NCI-H187 (cell line): ENCODE data around the gene TENM3.

Experiments used
- DNase-seq, 2 experiments: peaks; one replicate each; lab custom pipeline; 2025; lab: John Stamatoyannopoulos, UW

TENM3 gene

DNA sequence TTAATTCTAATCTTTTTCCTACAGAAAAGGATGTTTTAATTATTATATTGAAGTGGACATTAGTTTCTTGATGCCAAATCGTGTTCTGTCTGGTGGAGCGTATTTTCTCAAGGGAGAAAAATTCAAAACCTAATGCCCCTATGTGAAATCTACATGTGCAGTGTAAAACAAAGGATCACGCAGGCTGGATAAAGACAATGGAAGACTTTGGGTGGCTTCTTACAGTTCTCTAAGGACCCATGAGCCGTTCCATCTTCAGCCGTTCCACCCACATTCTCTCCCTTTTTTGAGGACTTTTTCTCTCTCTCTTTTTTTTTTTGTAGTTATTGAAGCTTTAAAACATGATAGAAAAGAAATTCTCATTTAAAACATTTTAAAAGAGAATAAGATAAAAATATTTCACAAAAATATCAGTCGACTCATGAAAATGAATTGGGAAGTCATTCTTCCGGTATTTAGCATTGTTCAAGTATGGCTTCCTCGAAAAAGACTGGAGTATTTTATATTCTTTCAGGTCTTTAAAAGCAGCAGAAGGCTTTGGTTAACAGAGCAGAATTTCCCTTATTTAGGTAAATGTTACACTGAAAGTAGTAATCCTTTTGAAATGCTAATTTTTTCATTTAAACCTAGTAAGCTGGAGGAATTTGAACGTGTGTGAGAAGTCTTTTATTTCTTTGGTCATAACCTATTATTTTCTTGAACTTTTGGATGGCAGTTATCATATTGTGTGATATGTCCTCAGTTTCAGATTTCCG, 11.0 kb downstream of the TENM3 start:
- no peak for DNase-seq

DNA sequence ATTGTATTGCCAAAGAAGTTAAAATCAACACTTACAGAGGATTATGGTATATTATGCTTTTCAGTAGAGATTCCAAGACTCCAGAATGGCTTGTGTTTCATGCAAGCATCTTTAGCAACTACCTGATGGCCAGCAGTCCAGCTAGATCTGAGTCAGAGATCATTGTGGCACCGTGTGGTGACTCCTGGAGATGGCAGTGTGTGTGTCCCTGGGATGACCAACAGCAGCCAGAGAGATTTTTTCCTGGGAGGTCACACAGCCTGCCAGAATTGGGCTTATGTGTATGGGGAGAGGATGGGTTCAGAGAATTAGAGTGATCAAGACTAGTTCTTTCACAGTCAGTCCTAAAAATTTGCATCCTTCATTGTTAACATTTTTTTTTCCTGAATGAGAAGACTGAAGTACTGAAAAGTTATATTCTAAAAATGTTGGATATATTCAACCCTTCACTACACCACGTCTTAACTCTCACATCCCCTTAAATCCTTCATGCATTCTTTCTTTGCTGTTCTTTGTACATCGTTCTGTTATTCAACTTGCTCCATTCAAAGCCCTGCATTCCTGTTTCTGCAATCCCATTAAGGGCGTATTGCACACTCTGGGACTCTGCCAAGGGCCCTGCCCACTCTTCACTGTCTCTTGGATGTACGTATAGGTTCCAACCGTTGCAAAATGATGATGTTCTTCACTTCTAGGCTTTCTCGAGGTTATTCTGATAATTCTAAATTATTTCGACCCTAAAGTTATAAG, 12.4 kb downstream of the TENM3 start:
- DNase-seq = no peak

DNA sequence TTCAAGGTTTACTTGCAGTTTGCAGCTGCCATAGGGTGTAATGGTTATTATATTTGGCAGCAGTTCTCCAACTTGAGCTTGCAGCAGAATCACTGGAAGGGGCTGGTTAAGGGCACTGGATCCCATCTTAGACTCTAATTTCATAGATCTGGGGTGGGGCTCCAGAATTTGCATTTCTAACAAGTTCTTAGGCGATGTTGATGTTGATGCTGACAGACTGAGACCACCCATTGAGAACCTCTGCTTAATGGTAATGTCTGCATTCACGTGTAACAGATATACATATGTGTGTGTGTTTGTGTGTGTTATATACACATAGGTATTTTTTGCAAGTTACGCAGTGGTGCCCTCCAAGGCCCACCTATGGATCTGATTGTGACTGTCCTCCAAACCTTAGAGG, 13.8 kb downstream of the TENM3 start:
- no peak for DNase-seq

DNA sequence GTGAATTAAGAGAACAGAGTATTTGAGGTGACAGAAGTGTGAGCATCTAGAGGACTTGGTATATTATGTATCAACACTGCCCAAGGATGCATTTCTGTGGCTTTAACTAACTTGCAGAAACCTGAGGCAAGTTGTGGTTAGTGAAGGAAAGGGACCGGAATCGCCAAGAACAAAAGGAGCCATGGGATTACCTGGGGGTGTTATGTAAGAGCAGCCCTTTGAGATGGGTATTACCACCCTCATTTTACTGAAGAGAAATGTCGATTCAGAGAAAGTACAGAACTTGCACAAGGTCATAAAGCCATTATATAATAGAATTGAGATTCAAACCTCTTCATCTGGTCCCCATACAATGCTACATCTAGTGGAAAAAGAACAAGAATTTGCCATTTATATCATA, 14.3 kb downstream of the TENM3 start:
- DNase-seq = no peak

DNA sequence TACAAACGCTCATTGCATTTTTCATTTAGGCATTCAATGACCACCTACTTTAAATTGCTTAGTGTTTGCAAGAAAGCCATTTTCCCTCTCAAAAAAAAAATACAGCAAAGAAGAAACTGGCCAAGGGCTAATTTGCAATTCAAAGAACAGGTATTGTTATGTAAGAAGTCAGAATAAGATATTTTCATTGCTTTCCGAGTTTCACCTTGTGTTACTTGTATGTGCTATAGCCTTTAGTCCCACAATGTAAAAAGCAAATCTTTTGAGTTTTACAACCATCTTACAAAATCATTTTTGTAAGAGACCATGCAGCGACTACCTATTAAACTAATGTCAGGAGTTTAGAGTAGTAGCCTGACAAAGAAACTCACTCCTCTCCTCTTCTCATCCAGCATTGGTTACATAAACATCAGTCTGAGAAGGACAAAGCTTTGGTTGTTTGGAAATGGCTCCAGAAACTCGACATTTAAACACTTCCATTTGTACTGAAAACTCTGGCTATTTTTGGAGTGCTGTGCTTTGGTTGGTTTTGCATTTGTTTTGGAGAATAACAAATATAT, 15.3 kb downstream of the TENM3 start:
- DNase-seq = no peak

DNA sequence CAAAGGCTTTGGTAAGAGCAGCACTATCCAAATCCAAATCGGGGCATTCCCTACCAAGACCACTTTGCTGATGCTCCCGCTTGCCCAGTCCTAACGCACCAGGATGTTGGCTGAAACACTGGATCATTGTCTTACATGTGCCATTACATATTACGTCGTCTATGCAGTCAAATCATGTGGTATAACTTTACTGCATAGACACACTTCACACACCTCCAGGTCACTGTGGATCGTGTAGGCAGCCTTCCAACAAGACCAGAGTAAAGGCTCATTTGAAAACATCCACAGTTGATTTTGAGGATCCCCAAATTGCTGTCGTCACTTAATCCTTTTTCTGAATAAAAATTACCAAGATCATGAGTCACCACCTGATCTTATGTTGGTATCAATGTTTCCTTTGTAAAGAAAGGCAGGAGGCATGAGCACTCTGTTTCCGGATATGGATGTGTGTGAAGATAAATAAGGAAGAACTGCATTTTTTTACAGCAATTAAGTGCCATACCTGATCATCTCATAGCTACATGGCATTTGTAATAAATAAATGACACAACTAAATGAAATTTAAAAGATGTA, 18.5 kb downstream of the TENM3 start:
- no peak for DNase-seq

DNA sequence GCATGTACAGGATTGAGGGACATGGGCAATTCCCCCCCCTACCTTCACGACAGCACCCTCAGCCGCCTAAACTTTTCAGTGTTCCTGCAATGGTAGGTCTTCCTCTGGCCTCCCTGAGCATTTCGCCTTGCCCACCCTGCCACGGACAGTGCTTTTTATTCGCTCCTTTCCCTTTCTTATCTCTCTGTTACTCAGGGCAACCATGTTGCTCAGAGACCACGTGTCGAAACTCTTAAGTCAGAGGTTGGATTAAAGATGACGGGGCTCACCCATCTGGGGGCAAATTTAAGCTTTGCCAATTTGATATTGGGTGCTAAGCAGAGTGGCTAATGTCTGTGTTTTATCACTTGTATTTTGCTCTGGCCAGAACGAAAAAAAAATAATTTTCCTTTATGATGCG, 20.4 kb downstream of the TENM3 start:
- DNase-seq = no peak

DNA sequence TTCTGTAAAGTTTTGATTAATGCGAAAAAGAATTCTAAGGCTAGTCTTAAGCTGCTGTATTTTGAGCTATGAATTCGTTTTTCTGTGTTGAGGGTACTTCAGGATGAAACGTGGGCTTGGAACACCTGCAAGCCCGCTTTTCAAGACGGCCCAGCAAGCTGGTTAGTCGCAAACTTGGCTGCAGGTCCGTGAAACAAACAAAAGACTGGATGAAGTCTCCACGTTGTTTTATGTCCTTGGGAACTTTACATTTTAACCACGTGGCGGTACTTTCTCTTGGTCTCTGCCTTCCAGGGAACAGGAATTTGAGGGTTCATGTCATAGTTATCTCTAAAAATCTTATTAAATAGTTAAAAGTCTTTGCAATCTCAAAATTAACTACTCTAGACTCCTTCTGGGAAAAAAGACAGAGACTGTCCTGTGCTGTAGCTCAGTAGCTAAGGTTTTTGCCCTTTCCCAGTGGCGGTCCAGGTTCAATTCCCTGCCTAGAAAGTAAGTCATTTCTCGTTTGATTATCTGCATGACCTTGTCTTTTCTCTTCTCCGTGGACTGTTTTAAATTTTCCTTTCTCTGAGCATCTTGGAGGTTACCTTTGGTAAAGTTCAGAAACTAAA, 21.0 kb downstream of the TENM3 start:
- DNase-seq = no peak

DNA sequence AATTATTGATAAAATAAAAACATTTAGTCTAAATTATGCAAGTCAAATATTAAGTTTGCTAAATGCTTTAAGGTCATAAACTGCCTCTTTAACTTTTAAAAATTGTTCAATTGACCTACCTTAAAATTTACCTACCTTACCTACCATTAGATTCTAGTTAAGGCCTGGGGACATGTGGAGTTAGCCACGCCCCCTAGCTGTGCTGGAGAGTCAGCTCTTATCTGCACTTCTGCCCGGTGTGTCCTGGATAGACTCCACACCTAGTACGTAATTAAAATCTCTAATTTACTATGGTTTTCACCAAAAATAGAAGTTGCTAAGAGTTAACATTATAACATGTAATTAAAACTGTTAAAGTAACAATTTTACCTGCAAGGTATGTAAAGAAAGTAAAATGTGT, 22.7 kb downstream of the TENM3 start:
- no peak for DNase-seq

DNA sequence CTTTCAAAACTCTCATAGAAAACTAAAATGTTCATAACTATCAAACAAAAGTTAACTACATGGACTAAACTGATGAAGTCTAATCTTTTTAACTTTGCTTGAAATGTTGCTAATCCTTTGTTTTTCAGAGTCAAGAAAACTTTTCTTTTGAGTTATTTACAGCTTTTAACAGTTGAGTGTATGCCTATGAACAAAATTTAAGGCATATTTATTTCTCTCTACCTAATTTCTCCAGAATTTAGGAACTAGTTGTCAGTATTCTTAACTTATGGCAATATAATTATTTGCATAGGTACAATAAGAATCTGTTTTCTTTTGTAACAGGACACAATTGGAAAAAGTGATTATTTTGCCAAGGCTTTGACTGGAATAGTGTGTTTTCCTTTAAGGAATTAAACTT, 23.8 kb downstream of the TENM3 start:
- no peak for DNase-seq

DNA sequence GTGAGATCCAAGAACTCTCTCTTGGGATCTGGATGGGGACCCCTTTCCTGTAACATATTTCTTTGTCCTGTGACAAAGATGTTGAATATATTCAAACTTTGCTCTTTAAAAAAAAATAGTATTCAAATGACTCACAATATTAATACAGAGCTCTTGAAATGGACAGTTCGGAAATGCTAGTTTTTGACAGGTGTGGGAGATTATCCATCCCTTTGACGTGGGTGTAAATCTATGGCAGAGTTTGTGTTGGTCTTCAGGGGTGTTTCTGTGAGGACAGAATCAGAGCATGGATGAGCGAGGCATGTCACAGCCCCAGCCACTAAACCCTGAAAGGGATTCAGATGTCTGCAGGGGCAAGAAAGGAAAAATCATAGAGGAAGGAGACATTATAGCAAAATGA, 25.8 kb downstream of the TENM3 start:
- DNase-seq = no peak

DNA sequence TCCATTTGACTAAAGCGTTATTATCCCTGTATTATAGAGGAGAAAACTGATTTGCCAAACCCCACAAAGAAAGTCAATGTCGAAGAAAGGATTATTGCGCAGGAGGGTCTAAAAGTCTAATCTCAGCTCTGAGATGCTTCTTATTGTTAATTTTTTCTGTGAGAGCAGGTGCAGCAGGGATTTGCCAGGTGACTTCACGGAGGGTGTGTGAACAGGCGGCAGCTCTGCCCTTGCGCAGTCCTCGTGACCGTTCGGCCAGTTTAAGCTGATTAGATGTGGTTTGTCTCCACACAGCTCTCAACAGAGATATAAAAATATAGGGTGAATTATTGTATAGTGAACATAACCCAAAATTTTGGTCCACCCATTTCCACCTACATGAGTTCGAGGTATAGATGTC, 28.5 kb downstream of the TENM3 start:
- no peak for DNase-seq

DNA sequence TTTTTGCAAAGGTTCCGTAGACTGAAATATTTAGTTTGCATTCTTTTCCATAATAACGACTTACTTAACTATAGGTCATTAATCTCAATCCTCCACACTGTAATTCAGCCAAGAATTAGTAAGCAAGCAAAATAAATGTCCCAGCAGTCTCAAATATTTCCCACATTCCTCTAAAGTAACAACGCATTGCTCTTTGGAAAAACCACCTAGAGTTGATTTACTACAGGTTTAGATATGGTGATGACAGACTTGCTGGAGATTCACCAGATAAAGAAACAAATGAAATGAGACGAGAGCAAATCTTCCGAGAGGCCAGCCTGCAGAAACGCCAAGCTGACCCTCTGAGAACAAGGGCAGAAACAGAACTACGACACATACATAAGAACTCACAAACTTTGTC, 28.9 kb downstream of the TENM3 start:
- DNase-seq = no peak

DNA sequence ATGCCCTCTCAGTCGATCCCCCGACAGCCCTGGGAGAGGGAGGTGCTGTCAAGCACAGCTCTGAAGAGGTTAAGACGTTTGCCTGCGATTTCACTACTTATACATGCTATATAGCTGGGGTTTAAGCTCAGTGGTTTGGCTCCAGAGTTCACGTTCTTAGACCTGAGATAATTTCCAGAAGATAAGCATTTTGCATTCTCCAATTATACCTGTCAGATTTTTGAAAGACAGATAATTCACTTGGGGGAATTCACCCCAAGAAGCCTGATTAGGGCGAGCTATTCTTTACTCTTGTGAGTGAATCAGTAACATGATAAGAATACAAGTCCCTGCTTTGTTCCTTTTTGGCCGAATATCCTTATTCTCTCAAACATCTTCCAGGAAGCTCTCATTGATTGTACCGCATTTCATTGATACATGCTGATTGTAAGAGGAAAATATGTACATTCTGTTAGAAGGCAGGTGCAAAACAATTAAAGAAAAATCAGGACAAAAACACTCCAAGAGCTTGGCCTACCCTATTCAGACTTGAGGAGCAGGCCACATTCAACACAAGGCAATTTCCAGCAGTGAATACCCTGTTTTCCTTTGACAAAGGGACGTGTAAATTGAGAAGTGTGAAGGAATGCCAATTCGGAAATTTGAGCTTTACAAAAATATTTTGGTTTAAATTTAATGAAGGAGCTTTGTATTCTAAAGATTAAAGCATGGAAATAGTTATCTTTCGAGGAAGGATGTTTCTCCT, 30.2 kb downstream of the TENM3 start:
- no peak for DNase-seq

DNA sequence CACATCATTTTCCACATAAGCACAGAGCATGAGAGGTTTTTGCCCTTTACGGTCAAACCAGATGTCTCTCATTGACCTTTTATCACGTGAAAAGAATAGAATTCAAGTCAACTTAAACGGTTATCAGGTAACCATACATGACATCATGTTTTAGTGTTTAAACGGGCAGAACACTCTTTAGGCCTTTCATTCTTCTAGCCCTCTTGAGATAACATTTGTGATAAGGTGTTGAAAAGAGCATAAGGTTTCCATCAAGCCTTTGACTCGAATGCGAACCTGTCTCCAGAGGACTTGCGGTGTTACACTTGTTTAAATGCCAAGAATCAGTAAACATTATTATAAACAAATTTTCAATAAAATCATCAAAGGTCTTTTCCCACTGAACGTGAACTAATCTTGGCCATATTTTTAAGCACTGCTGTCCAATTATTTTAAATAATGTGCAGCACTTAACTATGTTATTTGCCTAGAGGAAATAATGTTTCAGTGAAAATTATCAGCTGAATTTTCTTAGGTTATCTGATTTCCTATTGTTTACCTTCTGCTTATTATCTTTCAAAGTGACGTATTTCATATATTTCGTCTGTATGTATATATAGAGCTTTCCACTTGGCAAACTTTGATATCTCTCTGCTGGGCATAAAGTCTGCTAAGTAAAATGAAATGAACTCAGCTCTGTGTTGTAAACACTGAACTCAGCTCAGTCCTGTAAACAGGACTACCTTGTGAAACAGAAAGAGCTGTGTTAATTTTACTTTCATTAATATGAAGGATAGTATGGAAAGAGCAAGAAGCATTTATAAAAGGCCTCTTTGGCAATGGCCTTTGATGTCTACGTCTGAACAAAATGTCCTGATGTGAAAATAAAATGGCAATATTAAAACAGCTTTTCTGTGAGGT, 33.3 kb downstream of the TENM3 start:
- DNase-seq = no peak

DNA sequence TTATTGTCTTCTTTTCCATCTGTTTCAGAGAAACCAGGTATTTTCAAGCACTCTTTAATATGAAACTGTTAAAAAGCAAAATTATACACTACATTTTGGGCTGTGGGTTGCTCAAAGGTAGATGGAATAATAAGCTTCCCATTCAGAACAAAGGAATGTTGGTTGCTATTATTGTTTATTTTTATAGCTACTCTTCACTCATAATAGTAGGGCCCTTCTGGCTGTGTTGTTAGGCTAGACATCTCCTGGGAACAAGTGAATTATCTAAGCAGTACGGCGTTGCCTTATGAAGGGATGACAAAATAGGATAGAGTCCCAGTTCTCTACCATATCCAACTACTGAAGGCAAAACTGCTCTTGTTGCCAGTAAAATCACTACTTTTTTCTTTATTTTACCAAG, 34.2 kb downstream of the TENM3 start:
- DNase-seq = no peak

DNA sequence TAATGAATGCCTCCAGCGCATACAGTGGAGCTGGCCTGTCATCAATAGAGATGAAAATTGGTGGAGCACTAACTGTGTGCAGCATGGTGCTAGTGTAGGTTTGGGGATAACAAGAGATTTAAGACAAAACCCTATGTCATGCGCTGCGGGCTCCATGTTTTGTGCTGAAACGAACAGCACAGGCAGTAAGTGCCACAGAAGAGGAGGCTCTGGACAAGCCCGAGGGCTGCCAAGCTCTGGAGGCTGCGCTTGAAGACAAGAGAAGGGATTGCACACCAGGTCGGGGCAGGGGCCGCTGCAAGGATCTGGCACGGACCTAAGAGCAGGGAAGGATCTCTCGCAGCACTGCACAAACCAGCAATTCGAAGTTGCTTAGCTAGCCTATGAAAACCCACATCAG, 35.5 kb downstream of the TENM3 start:
- DNase-seq = no peak

DNA sequence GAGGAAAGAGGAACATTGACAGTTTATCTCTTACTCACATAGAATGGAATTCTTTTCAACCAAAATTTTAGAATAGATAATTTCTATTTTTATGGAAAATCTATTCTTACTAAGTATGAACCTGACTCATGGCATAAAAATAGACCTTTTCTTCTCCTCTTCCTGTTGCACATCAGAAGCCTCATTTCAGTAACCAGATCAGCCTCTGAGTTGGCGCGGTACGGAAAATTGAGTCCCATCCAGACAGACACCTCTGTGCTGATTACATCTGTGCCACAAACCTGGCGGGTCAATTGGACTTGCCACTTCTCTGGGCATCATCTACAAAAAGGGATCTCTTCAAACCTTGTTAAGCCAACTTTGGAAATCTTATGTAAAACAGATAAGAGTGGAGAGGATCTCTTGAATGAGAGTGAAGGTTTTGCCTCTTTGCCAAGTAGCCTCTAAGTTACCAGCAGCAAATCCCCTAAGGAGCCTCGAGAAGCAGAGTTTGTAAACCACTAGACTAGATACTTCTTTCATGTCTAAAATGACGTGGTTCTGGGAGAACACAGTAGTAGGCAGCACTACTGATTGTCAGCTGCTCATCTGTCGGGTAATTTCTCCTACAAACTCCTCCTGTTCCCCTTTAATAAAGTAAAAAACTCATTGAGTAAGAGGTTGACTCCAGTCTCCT, 37.4 kb downstream of the TENM3 start:
- DNase-seq = no peak

DNA sequence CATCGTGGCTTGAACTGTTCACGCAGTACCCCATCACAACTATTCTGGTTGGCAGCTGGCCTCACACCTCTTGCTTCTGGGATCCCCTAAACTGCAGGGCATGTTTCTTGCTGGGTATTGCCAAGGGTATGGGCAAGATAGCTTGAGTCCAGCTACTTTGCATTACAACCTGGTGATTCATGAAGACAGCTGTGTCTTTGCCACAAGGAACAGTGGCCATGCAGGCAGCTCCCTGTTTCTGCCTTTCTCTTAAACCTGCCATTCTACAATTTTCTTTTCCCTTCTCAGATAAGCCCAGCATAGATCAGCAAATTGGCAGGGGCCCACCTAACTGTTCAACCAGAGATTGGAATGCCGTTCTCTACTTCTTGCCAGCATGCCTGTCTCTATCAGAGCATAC, 42.8 kb downstream of the TENM3 start:
- no peak for DNase-seq

DNA sequence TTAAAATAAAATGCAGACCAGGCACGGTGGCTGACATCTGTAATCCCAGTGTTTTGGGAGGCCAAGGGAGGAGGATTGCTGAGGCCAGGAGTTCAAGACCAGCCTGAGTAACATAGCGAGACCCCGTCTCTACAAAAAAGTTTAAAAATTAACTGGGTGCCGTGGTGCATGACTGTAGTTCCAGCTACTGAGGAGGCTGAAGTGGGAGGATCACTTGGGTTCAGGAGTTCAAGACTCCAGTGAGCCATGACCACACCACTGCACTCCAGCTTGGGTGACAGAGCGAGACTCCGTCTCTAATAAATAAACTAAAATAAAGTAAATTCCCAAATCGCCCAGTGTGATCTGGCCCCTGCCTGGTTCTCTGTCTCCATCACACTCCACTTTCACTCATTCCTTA, 43.7 kb downstream of the TENM3 start:
- no peak for DNase-seq
